Tongue (tissue), 2 donors: ENCODE data around the gene VAMP2. TPM values are rescaled to one million over a fixed set of nuclear protein-coding genes. Genes with fewer than 3 reads are reported as not detected.

Experiments used
- DNase-seq: peaks from one replicate; pipeline ENCODE4 v3.0.0-alpha.2; 2015
- total RNA-seq: library from RNA; depleted of rRNA; stranded (reverse); fragments of >200 nt; gene quantifications from one replicate; pipeline ENCODE4 v1.2.3, GENCODE V29; 2014

Gene VAMP2
- total RNA-seq, 1 donor from 2014 or later: 17.1 TPM

DNA sequence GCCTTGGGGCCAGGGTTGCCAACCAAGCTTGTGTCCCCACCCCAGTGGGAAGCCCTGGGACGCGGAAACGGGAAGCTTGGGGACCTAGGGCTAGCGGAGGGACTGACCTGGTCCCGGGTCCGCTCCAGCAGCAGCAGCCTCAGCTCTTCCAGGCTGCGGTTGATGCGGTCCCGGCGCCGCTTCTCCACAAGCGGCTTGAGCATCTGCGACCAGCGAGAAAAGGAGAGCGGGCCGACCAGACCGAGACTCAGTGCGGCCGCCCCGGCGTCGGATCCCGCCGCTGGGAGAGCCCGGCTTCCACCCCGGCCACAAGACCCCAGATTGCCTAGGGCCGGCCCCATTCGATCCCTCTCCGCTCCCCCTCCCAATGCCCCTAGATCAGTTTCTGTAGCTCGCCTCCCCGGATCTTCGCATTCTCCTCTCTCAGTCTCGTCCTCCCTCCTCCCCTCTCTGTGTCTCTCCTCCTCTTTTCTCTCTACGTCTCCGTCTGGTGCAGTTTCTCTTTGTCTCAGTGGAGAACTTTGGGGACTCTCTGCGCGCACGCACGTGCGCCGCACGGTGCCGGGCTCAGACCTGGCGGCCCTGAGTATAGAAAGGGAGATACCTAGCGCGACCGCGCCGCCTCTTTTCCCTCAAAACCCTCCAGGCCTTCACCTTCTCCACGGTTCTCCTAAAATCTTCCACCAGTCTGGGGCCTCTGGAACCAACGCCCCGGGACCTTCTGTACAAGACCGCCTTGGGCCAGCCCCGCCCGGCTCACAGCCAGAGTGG, 39.6 kb downstream of the VAMP2 start:
- peak; percentile 27 for DNase-seq

DNA sequence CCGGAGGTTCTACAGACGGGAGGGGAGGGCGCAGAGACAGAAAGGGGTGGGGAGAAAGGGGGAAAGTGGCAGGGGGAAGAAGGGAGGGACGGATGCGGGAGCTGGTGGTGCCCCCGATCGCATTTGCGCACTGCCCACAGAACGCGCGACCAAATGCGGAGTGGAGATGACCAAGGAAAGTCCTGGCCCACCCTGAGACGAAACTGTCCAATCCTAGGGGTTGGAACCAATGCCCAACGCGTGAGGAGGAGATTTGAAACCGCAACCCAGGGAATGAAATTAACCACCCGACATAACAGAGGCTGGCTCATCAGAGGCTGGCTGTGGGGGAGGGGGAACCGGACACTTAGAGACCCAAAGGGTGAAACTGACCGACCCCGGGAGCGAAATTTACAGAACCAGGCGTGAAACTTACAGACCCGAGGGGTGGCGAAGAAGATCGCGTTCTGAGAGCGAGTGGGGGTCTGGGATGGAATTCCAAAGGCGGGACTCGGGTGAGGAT, 40.3 kb downstream of the VAMP2 start:
- DNase-seq: no peak

DNA sequence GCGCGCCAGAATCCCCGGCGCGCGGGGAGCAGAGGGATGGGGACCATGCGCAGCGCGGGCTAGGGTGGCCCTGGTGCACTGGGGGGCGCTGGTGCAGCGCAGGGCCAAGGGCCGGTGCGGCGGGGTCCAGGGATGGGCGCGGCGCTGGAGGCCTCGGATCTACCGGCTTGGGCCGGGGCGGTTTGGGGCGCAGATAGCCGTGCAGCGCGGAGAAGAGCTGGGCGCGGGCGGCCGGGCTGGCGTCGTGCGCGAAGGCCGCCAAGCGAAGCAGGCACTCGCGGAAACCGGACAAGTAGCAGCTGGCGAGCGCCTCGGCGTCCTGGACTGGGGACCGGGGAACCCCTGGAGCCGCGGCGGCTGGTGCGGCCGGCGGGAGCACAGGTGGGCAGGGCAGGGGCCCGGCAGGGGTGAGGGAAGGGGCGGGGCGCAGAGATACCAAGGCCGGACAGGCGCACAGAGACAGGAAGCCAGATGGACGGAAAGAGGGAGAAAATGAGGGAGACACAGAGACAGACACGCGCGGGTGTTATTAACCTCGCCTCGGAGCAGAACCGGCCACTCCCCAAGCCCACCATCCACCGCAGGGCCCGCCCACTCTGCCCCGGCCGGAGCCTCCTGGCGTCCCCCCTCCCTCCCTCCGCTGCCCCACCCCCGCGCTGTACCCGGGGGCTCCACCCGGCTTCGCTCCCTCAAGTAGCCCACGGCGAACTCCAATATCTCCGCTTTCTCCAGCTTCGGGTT, 40.9 kb downstream of the VAMP2 start:
- peak; percentile 75 for DNase-seq

DNA sequence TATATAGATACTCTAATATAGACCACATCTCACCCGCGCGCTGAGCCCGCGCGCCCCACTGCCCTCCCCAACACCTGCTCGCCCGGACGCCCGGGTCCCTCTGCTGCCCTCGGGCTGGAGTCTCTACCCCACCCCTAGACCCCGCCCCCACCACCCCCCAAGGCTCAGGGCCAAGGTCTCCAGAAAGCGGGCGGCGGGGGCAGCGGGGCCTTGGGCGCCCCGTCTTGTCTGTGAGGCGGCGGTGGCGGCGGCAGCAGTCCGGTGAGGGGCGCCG, 41.4 kb downstream of the VAMP2 start:
- no peak for DNase-seq

DNA sequence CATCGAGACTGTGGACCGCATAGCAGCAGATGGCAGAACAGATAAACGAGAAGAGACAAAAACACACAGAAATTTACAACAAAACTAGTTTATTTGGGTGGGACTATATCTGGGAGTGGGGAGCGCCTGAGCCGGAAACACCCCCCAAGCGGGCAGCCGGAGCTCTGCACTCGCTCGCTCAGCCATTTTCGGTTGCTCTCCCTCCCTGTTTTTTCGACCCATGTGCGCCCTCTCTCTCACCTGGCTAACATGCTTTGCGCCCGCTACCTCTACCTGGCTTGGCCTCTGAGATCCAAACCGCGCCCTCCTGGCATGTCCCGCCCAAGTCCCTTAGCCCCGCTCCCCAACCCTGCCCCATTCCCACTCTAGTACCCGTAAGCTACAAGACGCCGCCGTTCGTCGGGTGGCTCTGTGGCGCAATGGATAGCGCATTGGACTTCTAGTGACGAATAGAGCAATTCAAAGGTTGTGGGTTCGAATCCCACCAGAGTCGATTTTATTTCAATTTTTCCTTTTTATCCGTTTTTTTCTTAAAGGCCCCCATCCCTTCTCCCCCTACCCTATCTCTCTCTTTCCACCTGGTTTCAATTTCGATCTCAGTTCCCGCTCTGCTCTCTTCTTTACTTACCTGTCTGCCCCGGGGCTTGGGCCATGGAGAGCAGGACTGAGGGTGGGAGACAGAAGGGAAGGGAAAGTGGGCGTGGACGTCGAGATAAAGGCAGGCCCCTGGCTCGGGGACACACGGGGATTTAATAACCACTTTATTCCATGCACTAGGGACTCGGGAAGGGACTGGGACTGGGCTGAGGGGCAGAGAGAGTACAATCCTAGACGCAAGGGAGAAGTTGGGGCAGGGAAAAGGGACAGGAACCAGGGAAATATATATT, 42.0 kb downstream of the VAMP2 start:
- peak; percentile 76 for DNase-seq

DNA sequence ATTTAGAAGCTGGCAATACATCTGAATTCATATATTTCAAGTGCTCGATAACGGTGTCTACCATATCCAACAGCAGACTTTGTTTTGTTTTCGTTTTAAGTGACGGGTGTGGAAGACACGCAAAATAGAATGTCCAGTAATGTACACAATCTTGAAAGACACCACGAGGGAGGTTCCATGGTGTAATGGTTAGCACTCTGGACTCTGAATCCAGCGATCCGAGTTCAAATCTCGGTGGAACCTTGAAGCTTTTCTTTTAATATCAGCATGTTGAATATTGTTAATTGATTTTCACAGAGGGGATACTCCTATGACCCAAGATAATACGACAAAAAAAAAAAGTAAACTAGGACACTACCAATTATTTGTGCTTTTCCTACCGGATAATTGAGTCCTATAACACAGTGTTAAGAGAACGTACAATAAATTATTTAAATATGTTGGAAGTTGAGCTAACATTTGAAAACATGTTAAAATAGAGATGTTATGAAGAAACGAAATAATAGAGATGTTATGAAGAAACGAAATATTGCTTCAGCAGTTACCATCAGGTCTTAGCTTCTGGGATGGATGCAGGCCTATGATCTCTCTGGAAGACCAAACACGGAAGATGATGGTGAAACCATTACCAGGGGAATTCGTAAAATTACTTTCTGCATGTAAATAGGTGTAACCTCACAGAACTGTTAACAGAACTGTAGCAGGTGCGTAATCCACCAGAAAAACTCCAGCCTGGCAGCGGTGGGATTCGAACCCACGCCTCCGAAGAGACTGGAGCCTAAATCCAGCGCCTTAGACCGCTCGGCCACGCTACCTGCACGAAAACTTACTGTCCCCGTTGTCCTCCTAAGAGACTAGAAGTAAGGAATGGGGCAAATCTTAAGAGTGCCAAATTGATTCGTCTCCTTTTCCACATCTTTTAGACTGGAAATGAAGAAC, 42.9 kb downstream of the VAMP2 start:
- DNase-seq: peak; percentile 99

DNA sequence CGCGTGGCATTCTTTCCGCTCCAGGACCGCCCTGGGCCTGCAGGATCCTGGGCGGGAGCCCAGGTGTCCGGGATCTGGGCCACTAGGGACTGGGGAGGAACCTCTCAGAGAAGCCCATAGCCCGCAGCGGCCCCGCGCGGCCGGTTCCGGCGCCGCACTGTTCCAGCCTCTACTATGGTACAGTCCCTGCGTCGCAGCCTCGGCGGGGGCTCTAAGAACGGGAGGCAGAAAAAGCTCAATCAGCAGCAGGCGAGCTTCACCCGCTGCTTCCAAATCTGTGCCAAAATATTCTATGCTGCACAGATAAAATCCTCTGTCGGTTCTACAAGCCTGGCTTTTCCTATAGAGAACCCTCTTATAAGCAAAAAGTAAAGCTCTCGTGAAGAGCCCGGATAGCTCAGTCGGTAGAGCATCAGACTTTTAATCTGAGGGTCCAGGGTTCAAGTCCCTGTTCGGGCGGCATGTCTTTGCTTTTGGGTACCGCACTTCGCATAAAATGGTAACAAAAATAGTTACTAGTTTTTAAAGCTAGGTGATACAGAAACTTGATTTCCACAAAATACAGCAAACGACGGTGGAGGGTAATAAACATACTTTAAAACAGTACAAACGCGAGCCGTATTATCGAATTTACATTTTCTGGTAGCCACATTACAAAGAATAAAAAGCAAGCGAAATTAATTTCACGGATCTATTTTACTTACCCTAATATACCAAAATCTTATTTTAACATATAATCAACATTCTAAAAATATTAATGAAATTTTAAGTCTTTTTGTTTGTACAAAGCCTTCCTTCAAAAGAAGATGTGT, 43.8 kb downstream of the VAMP2 start:
- DNase-seq: peak; percentile 96

DNA sequence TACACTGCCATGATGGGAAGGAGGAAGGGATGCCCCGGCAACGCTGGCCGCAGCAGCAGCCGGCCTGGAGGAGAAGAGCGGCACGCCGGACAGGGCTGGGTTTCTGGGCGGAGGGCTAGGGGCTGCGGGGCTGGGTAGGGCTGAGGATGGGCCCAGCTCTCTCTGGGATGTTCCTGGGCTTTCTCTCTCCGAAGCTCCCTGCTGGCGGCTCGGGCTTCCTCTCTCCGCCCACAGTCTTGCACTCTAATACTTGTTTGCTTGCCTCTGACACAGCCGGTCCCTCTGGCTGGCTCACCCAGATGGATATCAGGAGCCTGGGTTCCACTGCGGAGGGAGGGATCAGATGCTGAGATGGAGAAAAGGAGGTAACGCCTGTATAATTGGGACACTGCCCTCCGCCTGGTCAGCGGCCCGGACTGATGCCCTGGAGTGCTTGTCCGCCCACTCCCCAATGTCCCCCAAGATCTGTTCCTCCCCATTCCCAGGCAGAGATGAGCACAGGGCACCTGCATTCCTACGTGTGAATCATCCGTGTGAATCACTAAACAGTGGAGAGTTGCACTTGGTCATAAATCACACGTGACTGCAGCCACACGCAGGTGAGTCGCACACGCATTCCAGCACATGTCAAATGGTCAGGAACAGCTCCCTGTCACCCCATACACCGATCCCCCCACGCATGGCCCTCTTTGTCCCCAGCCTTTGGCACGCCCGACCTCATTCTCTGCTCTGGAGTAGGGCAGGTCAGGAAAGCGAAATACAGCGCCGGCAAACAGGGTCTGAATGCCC, 44.6 kb downstream of the VAMP2 start, which contains the start of gene ALOXE3:
Gene ALOXE3, minus strand, starts transcription at position 535 of the 789 bp plus-strand sequence. Its CDS starts 524 bp downstream, at position 11.
- DNase-seq: peak; percentile 39

DNA sequence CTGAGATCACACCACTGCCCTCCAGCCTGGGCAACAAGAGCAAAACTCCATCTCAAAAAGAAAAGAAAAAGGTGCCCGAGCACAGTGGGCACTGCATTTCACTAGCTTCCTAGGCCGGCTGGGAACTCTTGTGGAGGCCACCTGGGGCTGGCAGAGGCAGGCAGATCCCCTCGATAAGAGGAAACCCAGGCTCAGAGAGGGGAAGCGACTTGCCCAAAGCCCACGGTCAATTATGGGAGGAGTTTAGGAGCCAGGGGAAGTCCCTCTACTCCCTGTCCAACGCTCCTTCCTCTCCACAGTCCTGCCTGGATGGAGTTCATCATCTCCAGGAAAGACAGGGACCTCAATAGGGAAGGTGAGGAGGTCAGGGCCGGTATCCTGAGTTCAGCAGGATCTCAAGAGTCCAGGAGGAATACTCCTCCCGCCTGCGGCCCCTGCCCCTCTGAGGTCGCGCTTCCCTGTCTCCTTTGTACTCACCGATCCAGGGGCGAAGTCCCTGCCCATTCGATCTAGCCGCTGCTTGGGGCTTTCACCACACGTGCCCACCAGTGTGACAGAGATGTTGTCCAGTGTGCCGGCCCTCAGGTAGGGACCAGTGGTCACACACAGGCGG, 45.3 kb downstream of the VAMP2 start:
- DNase-seq: no peak

DNA sequence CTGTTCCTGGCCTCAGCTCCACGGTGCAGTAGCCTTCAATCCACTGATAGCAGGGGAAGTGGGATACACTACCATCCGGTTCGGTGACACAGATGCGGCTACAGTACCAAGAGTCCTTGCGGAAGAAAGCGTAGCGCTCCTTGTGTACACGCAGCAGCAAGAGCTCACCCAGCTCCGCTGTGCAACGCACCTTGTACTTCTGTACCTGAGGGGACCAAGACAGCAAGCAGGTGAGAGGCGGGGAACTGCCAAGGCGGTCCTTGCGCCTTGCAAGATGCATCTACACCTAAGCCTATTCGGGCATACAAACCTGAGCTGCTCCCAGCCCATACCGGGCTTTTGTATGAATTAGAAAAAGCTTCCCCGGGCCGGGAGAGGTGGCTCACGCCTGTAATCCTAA, 46.0 kb downstream of the VAMP2 start:
- DNase-seq: no peak

DNA sequence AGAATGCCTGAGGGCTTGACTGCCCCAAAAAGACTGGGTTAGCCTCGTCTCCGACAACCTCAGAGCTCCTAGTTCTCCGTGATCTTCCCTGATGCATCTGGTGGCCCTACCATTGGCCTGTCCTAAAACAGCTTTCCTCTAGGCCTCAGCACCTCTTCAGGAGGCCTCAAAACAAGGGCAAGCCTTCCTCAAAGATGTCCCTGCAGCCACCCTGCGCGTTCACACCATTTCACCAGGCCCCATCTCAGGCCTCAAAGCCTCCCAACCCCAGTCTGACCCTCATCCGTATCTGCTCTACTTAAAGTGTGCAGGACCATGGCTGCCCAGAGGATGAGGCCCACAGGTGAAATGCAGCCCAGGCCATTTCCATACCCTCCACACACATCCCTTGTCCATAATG, 51.8 kb downstream of the VAMP2 start:
- DNase-seq: no peak

DNA sequence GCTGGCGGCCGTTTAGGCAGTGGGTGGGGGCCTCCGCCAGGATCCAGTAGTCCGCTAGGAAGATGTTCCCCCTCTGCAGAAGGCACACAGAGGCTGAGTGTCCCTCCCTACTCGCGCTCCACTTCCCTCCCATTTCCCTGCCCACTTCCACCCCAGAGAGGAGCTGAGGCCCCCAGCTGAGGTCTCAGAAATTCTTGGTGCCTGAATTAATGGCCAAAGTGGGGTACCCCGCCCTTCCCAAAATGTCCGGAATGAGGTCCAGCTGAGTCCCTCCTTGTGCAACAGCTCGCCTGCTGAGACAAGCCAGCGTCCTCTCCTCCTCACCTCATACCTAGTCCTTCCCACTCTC, 52.3 kb downstream of the VAMP2 start:
- no peak for DNase-seq

DNA sequence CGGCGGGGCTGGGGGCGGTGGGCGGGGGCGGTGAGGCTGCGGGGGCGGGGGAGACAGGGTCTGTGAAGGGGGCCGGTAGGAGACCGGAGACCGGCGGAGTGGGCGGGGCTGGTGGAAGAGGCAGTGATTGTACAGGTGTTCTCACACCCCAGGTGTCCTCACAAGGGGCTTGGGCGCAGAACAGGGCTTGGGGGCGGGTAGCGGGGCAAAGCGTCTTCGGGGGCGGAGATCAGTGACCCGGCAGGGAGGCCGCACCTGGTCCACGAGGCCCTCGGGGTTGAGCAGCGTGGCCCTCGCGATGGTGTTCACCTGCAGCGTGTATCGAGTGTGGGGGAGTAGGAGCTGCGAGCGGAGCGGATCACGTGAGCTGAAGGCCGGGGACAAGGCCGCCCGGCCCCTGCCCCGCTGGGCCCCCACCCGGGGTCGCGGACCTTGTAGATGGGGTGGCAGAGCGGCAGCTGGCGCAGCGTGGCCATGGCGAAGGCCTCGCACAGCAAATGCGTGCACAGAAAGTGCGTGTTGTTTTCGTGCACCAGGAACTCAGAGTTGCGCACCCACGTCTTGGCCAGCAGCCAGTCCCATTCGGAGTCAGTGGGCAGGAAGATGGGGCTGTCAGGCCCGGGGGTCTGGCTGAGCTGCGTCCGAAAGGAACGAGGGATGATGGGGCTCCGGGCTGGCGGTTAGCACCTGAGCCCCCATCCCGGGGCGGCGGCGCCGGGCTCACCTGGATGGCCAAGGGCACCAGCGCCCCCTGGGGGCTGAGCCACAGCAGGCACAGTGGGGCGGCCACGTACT, 52.9 kb downstream of the VAMP2 start:
- DNase-seq: peak; percentile 61

Other genes with a start within 250 kb of the VAMP2 start
- gene RNF227, start 246.7 kb downstream of the VAMP2 start, total RNA-seq: 12.5 TPM
- 0.82 TPM for gene KCNAB3, start 233.1 kb downstream of the VAMP2 start, total RNA-seq
- gene TRAPPC1, start 231.0 kb downstream of the VAMP2 start, total RNA-seq: 21.7 TPM
- 18.2 TPM for gene CNTROB, start 230.7 kb downstream of the VAMP2 start, total RNA-seq
- not detected for gene GUCY2D, start 160.3 kb downstream of the VAMP2 start, total RNA-seq
- gene ALOX15B, start 123.9 kb downstream of the VAMP2 start, total RNA-seq: 2.2 TPM
- gene ALOX12B, start 75.2 kb downstream of the VAMP2 start, total RNA-seq: 0.72 TPM
- not detected for gene ALOXE3, start 44.4 kb downstream of the VAMP2 start, total RNA-seq
- not detected for gene HES7, start 38.8 kb downstream of the VAMP2 start, total RNA-seq
- 83.3 TPM for gene PER1, start 10.5 kb downstream of the VAMP2 start, total RNA-seq
- 5.4 TPM for gene TMEM107, start 13.4 kb upstream of the VAMP2 start, total RNA-seq
- gene BORCS6, start 27.2 kb upstream of the VAMP2 start, total RNA-seq: 7.6 TPM
- gene AURKB, start 47.6 kb upstream of the VAMP2 start, total RNA-seq: 21.0 TPM
- 6.6 TPM for gene CTC1, start 85.1 kb upstream of the VAMP2 start, total RNA-seq
- 21.3 TPM for gene PFAS, start 86.3 kb upstream of the VAMP2 start, total RNA-seq
- 7.5 TPM for gene RANGRF, start 125.7 kb upstream of the VAMP2 start, total RNA-seq
- gene SLC25A35, start 132.5 kb upstream of the VAMP2 start, total RNA-seq: 0.10 TPM
- gene ARHGEF15, start 147.3 kb upstream of the VAMP2 start, total RNA-seq: 15.9 TPM
- not detected for gene ODF4, start 176.9 kb upstream of the VAMP2 start, total RNA-seq
- gene RPL26, start 220.2 kb upstream of the VAMP2 start, total RNA-seq: 4,405 TPM
- gene RNF222, start 234.9 kb upstream of the VAMP2 start, total RNA-seq: 0.21 TPM